SU-DHL-6 (cell line): ENCODE results near the gene PIEZO1.

Experiments used
- H2AFZ ChIP-seq: fragments of 200-600 bp; sonication (generic); 2 replicates; pipeline ENCODE4 v1.6.1; 2014; ENCODE audit warnings: low read depth, mild to moderate bottlenecking, moderate library complexity, mixed read lengths, antibody characterized with exemption, low read length; ENCODE audit not compliant: severe bottlenecking
- H3F3A ChIP-seq: fragments of 200-600 bp; shearing (Covaris generic); 2 replicates; pipeline ENCODE4 v1.6.0; 2016; ENCODE audit warnings: antibody characterized with exemption, mild to moderate bottlenecking; ENCODE audit not compliant: insufficient read depth
- H3K27ac ChIP-seq: fragments of 200-600 bp; sonication (generic); 2 replicates; pipeline ENCODE4 v1.5.1; 2016; ENCODE audit warnings: low read depth, mild to moderate bottlenecking, low read length, moderate library complexity, mixed read lengths
- H3K27me3 ChIP-seq: fragments of 200-600 bp; sonication (generic), shearing (Covaris generic); 2 replicates; pipeline ENCODE4 v1.6.0; 2014; ENCODE audit warnings: mild to moderate bottlenecking, low read length
- H3K36me3 ChIP-seq: fragments of 200-600 bp; sonication (generic); 2 replicates; pipeline ENCODE4 v1.6.1; 2014; ENCODE audit warnings: mild to moderate bottlenecking, low read length, mixed read lengths
- H3K4me2 ChIP-seq: fragments of 300-600, 200-600 bp; shearing (Covaris generic), sonication (generic); 2 replicates; pipeline ENCODE4 v1.6.0; 2014; ENCODE audit warnings: low read length, low read depth, mild to moderate bottlenecking; ENCODE audit not compliant: poor library complexity, severe bottlenecking
- H3K4me3 ChIP-seq: fragments of 200-600 bp; sonication (generic); 2 replicates; pipeline ENCODE4 v1.5.1; 2014; ENCODE audit warnings: antibody characterized with exemption, low read length, mild to moderate bottlenecking, mixed read lengths; ENCODE audit not compliant: insufficient read depth, poor library complexity, severe bottlenecking
- H3K79me2 ChIP-seq: fragments of 200-600 bp; sonication (generic); 2 replicates; pipeline ENCODE4 v1.6.1; 2014; ENCODE audit warnings: mild to moderate bottlenecking, low read length, moderate library complexity; ENCODE audit not compliant: insufficient read depth
- H3K9ac ChIP-seq: fragments of 200-600 bp; sonication (generic); 2 replicates; pipeline ENCODE4 v1.7.0; 2014; ENCODE audit warnings: mild to moderate bottlenecking, low read length
- H3K9me2 ChIP-seq: fragments of 200-600 bp; sonication (generic); replicated peaks from 2 replicates; pipeline ENCODE4 v1.6.1; 2014; ENCODE audit warnings: low read length; ENCODE audit not compliant: insufficient read depth
- H3K9me3 ChIP-seq: fragments of 200-600 bp; sonication (generic); 2 replicates; pipeline ENCODE4 v1.6.1; 2014; ENCODE audit warnings: low read length, mixed read lengths; ENCODE audit not compliant: insufficient read depth
- H4K20me1 ChIP-seq: fragments of 200-600 bp; sonication (generic); 2 replicates; pipeline ENCODE4 v1.6.1; 2014; ENCODE audit warnings: low read depth, mild to moderate bottlenecking, antibody characterized with exemption, low read length, moderate library complexity, mixed read lengths
- EZH2phosphoT487 ChIP-seq: fragments of 200-600 bp; sonication (generic), shearing (Covaris generic); conservative IDR thresholded peaks from 2 replicates; pipeline ENCODE4 v1.6.1; 2018; ENCODE audit warnings: mild to moderate bottlenecking, antibody characterized with exemption, low read length, moderate library complexity, mixed read lengths
- TF ChIP-seq, protein P1 (sequence below): fragments of 200-600 bp; sonication (generic); IDR thresholded peaks from one replicate; pipeline ENCODE4 v1.5.1; 2017; ENCODE audit warnings: antibody characterized with exemption, mild to moderate bottlenecking, low read length, moderate library complexity; ENCODE audit not compliant: insufficient read depth, poor library complexity, severe bottlenecking

PIEZO1 gene

DNA sequence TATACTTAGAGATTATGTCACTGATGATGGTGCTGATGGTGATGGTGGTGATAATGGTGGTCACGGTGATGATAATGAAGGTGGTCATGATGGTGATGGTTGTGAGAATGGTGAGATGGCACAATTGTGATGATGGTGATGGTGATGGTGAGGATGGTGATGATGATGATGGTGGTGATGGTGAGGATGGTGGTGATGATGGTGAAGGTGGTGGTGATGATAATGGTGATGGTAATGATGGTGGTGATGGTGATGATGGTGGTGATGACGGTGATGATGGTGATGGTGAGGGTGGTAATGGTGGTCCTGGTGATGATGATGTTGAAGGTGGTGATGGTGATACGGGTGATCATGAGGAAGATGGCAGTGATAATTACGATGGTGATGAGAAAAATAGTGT is 13.1 kb upstream of the PIEZO1 start:
- no peak for TF ChIP-seq EZH2phosphoT487
- TF ChIP-seq, protein P1, sequence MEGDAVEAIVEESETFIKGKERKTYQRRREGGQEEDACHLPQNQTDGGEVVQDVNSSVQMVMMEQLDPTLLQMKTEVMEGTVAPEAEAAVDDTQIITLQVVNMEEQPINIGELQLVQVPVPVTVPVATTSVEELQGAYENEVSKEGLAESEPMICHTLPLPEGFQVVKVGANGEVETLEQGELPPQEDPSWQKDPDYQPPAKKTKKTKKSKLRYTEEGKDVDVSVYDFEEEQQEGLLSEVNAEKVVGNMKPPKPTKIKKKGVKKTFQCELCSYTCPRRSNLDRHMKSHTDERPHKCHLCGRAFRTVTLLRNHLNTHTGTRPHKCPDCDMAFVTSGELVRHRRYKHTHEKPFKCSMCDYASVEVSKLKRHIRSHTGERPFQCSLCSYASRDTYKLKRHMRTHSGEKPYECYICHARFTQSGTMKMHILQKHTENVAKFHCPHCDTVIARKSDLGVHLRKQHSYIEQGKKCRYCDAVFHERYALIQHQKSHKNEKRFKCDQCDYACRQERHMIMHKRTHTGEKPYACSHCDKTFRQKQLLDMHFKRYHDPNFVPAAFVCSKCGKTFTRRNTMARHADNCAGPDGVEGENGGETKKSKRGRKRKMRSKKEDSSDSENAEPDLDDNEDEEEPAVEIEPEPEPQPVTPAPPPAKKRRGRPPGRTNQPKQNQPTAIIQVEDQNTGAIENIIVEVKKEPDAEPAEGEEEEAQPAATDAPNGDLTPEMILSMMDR, result no peak
- Histone ChIP-seq H3K9me2 (no peaks in the 10 kb centered on the region), H3F3A (peaks cover 7% of the 10 kb centered on the region; the same call in 1 of the 2 replicates), H3K79me2 (no peaks in the 10 kb centered on the region), H3K4me2 (no peak overlapping the region), H3K27ac (no peak overlapping the region), H2AFZ (no peak overlapping the region), H3K36me3 (no peaks in the 10 kb centered on the region), H3K27me3 (no peaks in the 10 kb centered on the region), H3K4me3 (no peak overlapping the region), H3K9ac (no peak overlapping the region), H4K20me1 (no peaks in the 10 kb centered on the region), H3K9me3 (no peaks in the 10 kb centered on the region)

- H3K27me3 ChIP-seq, result no peaks in the 10 kb centered on the region
- no peaks in the 10 kb centered on the region for H4K20me1 ChIP-seq
- H3K36me3 ChIP-seq, result no peaks in the 10 kb centered on the region
- no peaks in the 10 kb centered on the region for H3F3A ChIP-seq
- no peak overlapping the region for H3K4me2 ChIP-seq
- H3K9me3 ChIP-seq, result no peaks in the 10 kb centered on the region
- TF ChIP-seq, protein P1, result no peak
- TF ChIP-seq EZH2phosphoT487, result no peak
- no peak overlapping the region for H3K27ac ChIP-seq
- no peaks in the 10 kb centered on the region for H3K79me2 ChIP-seq
- no peak overlapping the region for H2AFZ ChIP-seq
- no peak overlapping the region for H3K4me3 ChIP-seq
- no peaks in the 10 kb centered on the region for H3K9me2 ChIP-seq
- no peak overlapping the region for H3K9ac ChIP-seq
Observed at GRCh38 chr16:88796278-88796677, 11.3 kb upstream of the PIEZO1 start.

DNA sequence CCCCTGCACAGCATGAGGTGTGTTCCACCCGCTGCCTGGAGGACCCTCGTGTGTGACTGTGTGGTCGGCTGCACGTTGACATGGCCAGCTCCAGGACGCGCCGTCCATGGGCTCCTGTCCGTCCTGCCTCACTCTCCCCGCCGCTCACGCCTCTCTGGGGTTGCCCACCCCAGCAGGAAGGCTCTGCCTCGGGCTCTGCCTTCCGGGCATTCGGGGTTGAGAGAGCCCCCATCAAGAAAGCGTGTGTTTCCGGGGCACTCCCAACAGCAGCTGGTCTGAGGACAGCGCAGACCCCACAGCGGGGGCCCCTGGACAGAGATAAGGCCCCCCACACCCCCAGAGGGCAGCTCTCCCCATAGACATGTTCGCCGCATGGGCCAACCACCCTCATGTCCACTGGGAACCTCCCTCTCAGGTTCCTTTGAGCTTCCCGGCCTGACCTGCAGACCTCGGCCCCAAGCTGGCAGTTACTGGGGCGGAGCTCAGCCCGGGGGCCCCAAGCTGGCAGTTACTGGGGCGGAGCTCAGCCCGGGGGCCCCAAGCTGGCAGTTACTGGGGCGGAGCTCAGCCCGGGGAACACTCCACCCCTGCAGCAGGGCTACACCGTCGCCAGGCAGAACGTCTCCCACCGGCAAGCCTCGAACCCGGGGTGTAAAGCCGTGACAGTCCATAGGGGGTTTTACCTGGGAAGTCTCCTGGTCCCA is 8.4 kb upstream of the PIEZO1 start:
- no peaks in the 10 kb centered on the region for H4K20me1 ChIP-seq
- H3K9me3 ChIP-seq, result no peaks in the 10 kb centered on the region
- H3K4me2 ChIP-seq, result no peak overlapping the region
- no peak overlapping the region for H3K9ac ChIP-seq
- H3K9me2 ChIP-seq, result no peaks in the 10 kb centered on the region
- H3K4me3 ChIP-seq, result no peak overlapping the region
- H3F3A ChIP-seq, result no peaks in the 10 kb centered on the region
- no peak overlapping the region for H3K27ac ChIP-seq
- no peak for TF ChIP-seq EZH2phosphoT487
- TF ChIP-seq, protein P1, result no peak
- H3K36me3 ChIP-seq, result no peaks in the 10 kb centered on the region
- H3K27me3 ChIP-seq, result no peaks in the 10 kb centered on the region
- H3K79me2 ChIP-seq, result no peaks in the 10 kb centered on the region
- H2AFZ ChIP-seq, result no peak overlapping the region
